ENCODE measurements around the gene CHST11.

Gene CHST11

GRCh38 chr12:104628831-104629135, 172.0 kb downstream of the CHST11 start:
- DNase-seq (ENCODE audit: low read depth in 2 of 2) = no peak

- DNase-seq (ENCODE audit: low read depth in 2 of 2) = no peak
Measured at GRCh38 chr12:104630230-104630670, 173.5 kb downstream of the CHST11 start.

GRCh38 chr12:104631867-104632266, 175.1 kb downstream of the CHST11 start:
- DNase-seq (ENCODE audit: low read depth in 2 of 2) = no peak

GRCh38 chr12:104632724-104633201, 176.0 kb downstream of the CHST11 start:
- DNase-seq (ENCODE audit: low read depth in 2 of 2) = no peak

- no peak for DNase-seq (ENCODE audit: low read depth in 2 of 2)
Measured at GRCh38 chr12:104634044-104634443, 177.3 kb downstream of the CHST11 start.

- no peak for DNase-seq (ENCODE audit: low read depth in 2 of 2)
Measured at GRCh38 chr12:104634852-104635251, 178.1 kb downstream of the CHST11 start.

- no peak for DNase-seq (ENCODE audit: low read depth in 2 of 2)
Measured at GRCh38 chr12:104635607-104636343, 179.0 kb downstream of the CHST11 start.

- DNase-seq (ENCODE audit: low read depth in 2 of 2) = no peak
Measured at GRCh38 chr12:104636496-104636895, 179.7 kb downstream of the CHST11 start.

- DNase-seq (ENCODE audit: low read depth in 2 of 2) = no peak
Measured at GRCh38 chr12:104637604-104638003, 180.9 kb downstream of the CHST11 start.

- no peak for DNase-seq (ENCODE audit: low read depth in 2 of 2)
Measured at GRCh38 chr12:104638218-104638850, 181.6 kb downstream of the CHST11 start.

- DNase-seq (ENCODE audit: low read depth in 2 of 2) = no peak
Measured at GRCh38 chr12:104638851-104639240, 182.1 kb downstream of the CHST11 start.

- DNase-seq (ENCODE audit: low read depth in 2 of 2) = no peak
Measured at GRCh38 chr12:104640956-104641355, 184.2 kb downstream of the CHST11 start.

GRCh38 chr12:104641862-104642261, 185.1 kb downstream of the CHST11 start:
- DNase-seq (ENCODE audit: low read depth in 2 of 2) = no peak

GRCh38 chr12:104643093-104643818, 186.5 kb downstream of the CHST11 start:
- DNase-seq (ENCODE audit: low read depth in 2 of 2) = no peak

GRCh38 chr12:104643819-104644669, 187.3 kb downstream of the CHST11 start:
- no peak for DNase-seq (ENCODE audit: low read depth in 2 of 2)

GRCh38 chr12:104648756-104649155, 192.0 kb downstream of the CHST11 start:
- no peak for DNase-seq (ENCODE audit: low read depth in 2 of 2)

GRCh38 chr12:104649217-104649824, 192.6 kb downstream of the CHST11 start:
- DNase-seq (ENCODE audit: low read depth in 2 of 2) = no peak

- DNase-seq (ENCODE audit: low read depth in 2 of 2) = no peak
Measured at GRCh38 chr12:104649921-104650320, 193.2 kb downstream of the CHST11 start.

GRCh38 chr12:104650541-104650940, 193.8 kb downstream of the CHST11 start:
- no peak for DNase-seq (ENCODE audit: low read depth in 2 of 2)

- DNase-seq (ENCODE audit: low read depth in 2 of 2) = no peak
Measured at GRCh38 chr12:104651811-104652210, 195.1 kb downstream of the CHST11 start.

- DNase-seq (ENCODE audit: low read depth in 2 of 2) = no peak
Measured at GRCh38 chr12:104652358-104652757, 195.6 kb downstream of the CHST11 start.
